IPS-18a (cell line): ENCODE measurements around the gene C1orf198.

Experiments
- H3K27ac ChIP-seq: one replicate; pipeline ENCODE4 v1.5.1; 2013; ENCODE audit warnings: low read length
- H3K27me3 ChIP-seq: one replicate; pipeline ENCODE4 v1.6.1; 2013; ENCODE audit warnings: mild to moderate bottlenecking, low read length; ENCODE audit not compliant: control insufficient read depth, insufficient read depth
- H3K36me3 ChIP-seq: one replicate; pipeline ENCODE4 v1.6.1; 2013; ENCODE audit warnings: low read depth, low read length; ENCODE audit not compliant: control insufficient read depth
- H3K4me1 ChIP-seq: one replicate; pipeline ENCODE4 v1.6.1; 2013; ENCODE audit warnings: low read depth, low read length; ENCODE audit not compliant: control insufficient read depth
- H3K4me3 ChIP-seq: one replicate; pipeline ENCODE4 v1.5.1; 2013; ENCODE audit warnings: low read length
- H3K9ac ChIP-seq: one replicate; pipeline ENCODE4 v1.6.1; 2013; ENCODE audit warnings: mild to moderate bottlenecking, low read length, moderate library complexity
- H3K9me3 ChIP-seq: one replicate; pipeline ENCODE4 v1.6.1; 2013; ENCODE audit warnings: low read depth, low read length; ENCODE audit not compliant: control insufficient read depth

Gene C1orf198

GRCh38 chr1:230843503-230844309 lies 24.6 kb downstream of the C1orf198 start:
- peaks cover 21% of the 10 kb centered on the region for H3K36me3 ChIP-seq

DNA sequence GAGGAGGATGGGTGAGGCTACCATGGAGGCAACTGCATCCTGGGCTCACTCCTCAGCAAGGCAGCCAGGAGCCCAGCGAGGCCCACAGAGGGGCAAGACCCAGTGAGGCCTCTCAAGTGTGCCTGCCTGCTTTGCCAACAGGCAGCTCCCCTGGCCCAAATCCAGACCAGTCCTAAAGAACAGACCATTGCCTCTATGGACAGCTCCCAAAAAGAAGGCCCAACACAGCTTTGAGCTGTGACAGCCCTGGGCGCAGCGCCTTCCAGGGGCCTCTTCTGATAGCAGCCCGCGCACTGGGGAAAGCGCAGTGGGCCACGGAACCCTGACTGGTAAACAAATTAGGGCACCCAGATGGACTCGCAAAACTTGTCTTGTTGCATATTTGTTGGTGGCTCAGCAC lies 25.5 kb downstream of the C1orf198 start:
- Histone ChIP-seq H3K27ac (no peak overlapping the region), H3K9me3 (no peaks in the 10 kb centered on the region), H3K36me3 (peaks cover 28% of the 10 kb centered on the region), H3K9ac (no peak overlapping the region), H3K4me3 (no peak overlapping the region), H3K4me1 (no peaks in the 10 kb centered on the region), H3K27me3 (no peaks in the 10 kb centered on the region)

More at GRCh38 chr1:230843503-230844309, 24.6 kb downstream of the C1orf198 start:
- Histone ChIP-seq H3K9me3 (no peaks in the 10 kb centered on the region), H3K9ac (no peak overlapping the region), H3K27me3 (no peaks in the 10 kb centered on the region), H3K27ac (no peak overlapping the region), H3K4me3 (no peak overlapping the region), H3K4me1 (no peaks in the 10 kb centered on the region)

DNA sequence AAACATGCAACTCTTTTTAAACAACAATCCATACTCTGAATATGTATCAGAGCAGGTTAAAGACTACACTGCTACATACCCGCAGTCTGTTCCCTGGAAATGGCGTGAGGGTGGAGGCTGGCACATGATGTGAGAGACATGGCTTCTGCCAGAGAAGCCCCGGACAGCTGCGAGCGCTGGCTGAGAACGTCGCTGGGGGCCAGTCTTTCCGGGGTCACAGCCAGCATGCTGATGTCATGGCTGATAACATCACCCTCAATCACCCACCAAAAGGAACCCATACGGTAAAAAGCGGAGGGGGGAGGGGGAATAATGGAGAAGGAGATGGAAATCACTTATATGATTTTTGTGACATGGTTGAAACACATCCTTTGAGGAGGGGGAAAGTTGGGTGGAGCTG lies 29.1 kb downstream of the C1orf198 start:
- Histone ChIP-seq H3K27me3 (no peaks in the 10 kb centered on the region), H3K9ac (no peak overlapping the region), H3K9me3 (no peaks in the 10 kb centered on the region), H3K36me3 (peaks cover 28% of the 10 kb centered on the region), H3K4me3 (no peak overlapping the region), H3K27ac (no peak overlapping the region), H3K4me1 (no peaks in the 10 kb centered on the region)

DNA sequence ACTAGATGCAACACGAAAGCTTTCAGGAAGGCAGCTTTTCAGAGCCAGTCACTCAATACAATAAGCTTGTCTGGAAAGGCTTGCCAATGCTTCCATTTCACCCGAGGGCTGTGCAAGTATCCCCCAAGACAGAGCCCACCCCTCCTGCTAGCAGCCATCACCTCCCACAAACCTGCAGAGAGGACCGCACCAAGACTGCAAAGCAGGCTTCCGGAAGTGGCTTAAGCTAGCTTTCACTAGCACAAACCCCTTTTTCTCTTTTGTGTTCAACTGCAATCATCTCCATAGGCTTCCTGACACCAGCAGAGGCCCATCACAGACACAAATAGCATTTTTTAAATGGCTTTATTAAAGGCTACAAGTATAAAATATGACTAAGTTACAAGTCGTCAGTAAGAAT lies 31.5 kb downstream of the C1orf198 start:
- H3K4me1 ChIP-seq, result no peaks in the 10 kb centered on the region
- no peak overlapping the region for H3K9ac ChIP-seq
- H3K4me3 ChIP-seq, result no peak overlapping the region
- H3K36me3 ChIP-seq, result peaks cover 12% of the 10 kb centered on the region
- H3K9me3 ChIP-seq, result no peaks in the 10 kb centered on the region
- H3K27ac ChIP-seq, result no peak overlapping the region
- no peaks in the 10 kb centered on the region for H3K27me3 ChIP-seq

- H3K4me1 ChIP-seq, result no peaks in the 10 kb centered on the region
- no peaks in the 10 kb centered on the region for H3K9me3 ChIP-seq
- H3K27me3 ChIP-seq, result no peaks in the 10 kb centered on the region
- H3K36me3 ChIP-seq, result peaks cover 11% of the 10 kb centered on the region
- H3K27ac ChIP-seq, result no peak overlapping the region
- H3K9ac ChIP-seq, result no peak overlapping the region
- H3K4me3 ChIP-seq, result no peak overlapping the region
Observed at GRCh38 chr1:230836347-230836746, 32.0 kb downstream of the C1orf198 start.

- Histone ChIP-seq H3K27me3 (no peaks in the 10 kb centered on the region), H3K27ac (no peak overlapping the region), H3K4me1 (no peaks in the 10 kb centered on the region), H3K9me3 (no peaks in the 10 kb centered on the region), H3K36me3 (peaks cover 10% of the 10 kb centered on the region), H3K4me3 (no peak overlapping the region), H3K9ac (no peak overlapping the region)
Observed at GRCh38 chr1:230834292-230834691, 34.0 kb downstream of the C1orf198 start.

GRCh38 chr1:230833511-230833910 lies 34.8 kb downstream of the C1orf198 start:
- H3K4me3 ChIP-seq, result no peak overlapping the region
- no peaks in the 10 kb centered on the region for H3K4me1 ChIP-seq

GRCh38 chr1:230832476-230832875 lies 35.8 kb downstream of the C1orf198 start:
- Histone ChIP-seq H3K4me1 (no peaks in the 10 kb centered on the region), H3K27me3 (no peaks in the 10 kb centered on the region), H3K9ac (no peak overlapping the region), H3K27ac (no peak overlapping the region), H3K36me3 (no peaks in the 10 kb centered on the region), H3K4me3 (no peak overlapping the region), H3K9me3 (no peaks in the 10 kb centered on the region)

More at GRCh38 chr1:230833511-230833910, 34.8 kb downstream of the C1orf198 start:
- Histone ChIP-seq H3K9ac (no peak overlapping the region), H3K27me3 (no peaks in the 10 kb centered on the region), H3K9me3 (no peaks in the 10 kb centered on the region), H3K27ac (no peak overlapping the region), H3K36me3 (peaks cover 5% of the 10 kb centered on the region)

GRCh38 chr1:230831771-230832170 lies 36.5 kb downstream of the C1orf198 start:
- Histone ChIP-seq H3K27ac (no peak overlapping the region), H3K27me3 (no peaks in the 10 kb centered on the region), H3K4me1 (no peaks in the 10 kb centered on the region), H3K4me3 (no peak overlapping the region), H3K9me3 (no peaks in the 10 kb centered on the region), H3K9ac (no peak overlapping the region), H3K36me3 (no peaks in the 10 kb centered on the region)

- H3K27me3 ChIP-seq, result no peaks in the 10 kb centered on the region
- no peak overlapping the region for H3K4me3 ChIP-seq
- H3K27ac ChIP-seq, result no peak overlapping the region
- H3K9me3 ChIP-seq, result no peaks in the 10 kb centered on the region
- H3K9ac ChIP-seq, result no peak overlapping the region
- H3K4me1 ChIP-seq, result no peaks in the 10 kb centered on the region
- H3K36me3 ChIP-seq, result no peaks in the 10 kb centered on the region
Observed at GRCh38 chr1:230828421-230828820, 39.9 kb downstream of the C1orf198 start.

GRCh38 chr1:230827801-230828200 lies 40.5 kb downstream of the C1orf198 start:
- no peaks in the 10 kb centered on the region for H3K36me3 ChIP-seq
- H3K9me3 ChIP-seq, result no peaks in the 10 kb centered on the region
- H3K27me3 ChIP-seq, result no peaks in the 10 kb centered on the region
- no peaks in the 10 kb centered on the region for H3K4me1 ChIP-seq
- no peak overlapping the region for H3K27ac ChIP-seq
- H3K4me3 ChIP-seq, result no peak overlapping the region
- no peak overlapping the region for H3K9ac ChIP-seq

GRCh38 chr1:230827081-230827681 lies 41.1 kb downstream of the C1orf198 start:
- Histone ChIP-seq H3K4me3 (no peak overlapping the region), H3K36me3 (no peaks in the 10 kb centered on the region), H3K27me3 (no peaks in the 10 kb centered on the region), H3K27ac (no peak overlapping the region), H3K9ac (no peak overlapping the region), H3K4me1 (no peaks in the 10 kb centered on the region), H3K9me3 (no peaks in the 10 kb centered on the region)
